GM12878 (cell line): ENCODE results near the gene CLEC1A. TPM values are rescaled to one million over a fixed set of nuclear protein-coding genes. Genes with fewer than 3 reads are reported as not detected.
A peak's percentile ranks its signal among the peaks of the same experiment; 100 is the strongest.

ENCODE experiments used
- BMI1 ChIP-seq: fragments of 450-650 bp; IDR thresholded peaks from 2 replicates; pipeline ENCODE4 v1.6.1; 2016; ENCODE audit warnings: mild to moderate bottlenecking, moderate library complexity, borderline replicate concordance
- CBFB ChIP-seq: IDR thresholded peaks from 2 replicates; pipeline ENCODE4 v1.6.1; 2016; ENCODE audit warnings: antibody characterized with exemption, low read depth
- CHD2 ChIP-seq: IDR thresholded peaks from 2 replicates; pipeline ENCODE4 v1.6.1; 2011; ENCODE audit warnings: low read depth, low read length, improper control_type of control experiment, borderline replicate concordance
- CTCF ChIP-seq, 3 experiments: IDR thresholded peaks in 2 of 3; conservative IDR thresholded peaks in 1 of 3; 2 replicates each; pipeline ENCODE4 v1.5.1; 2011; ENCODE audit warnings: low read depth in 3 of 3, low read length in 3 of 3, mild to moderate bottlenecking in 3 of 3, control low read depth in 2 of 3, moderate library complexity in 2 of 3, inconsistent platforms in 1 of 3, mixed read lengths in 1 of 3; ENCODE audit not compliant: control insufficient read depth in 2 of 3, insufficient read depth in 1 of 3; ENCODE audit errors: extremely low read depth in 1 of 3
- DPF2 ChIP-seq: fragments of 450-650 bp; IDR thresholded peaks from 2 replicates; pipeline ENCODE4 v1.6.1; 2017; ENCODE audit warnings: mild to moderate bottlenecking
- ESRRA ChIP-seq: IDR thresholded peaks from 2 replicates; pipeline ENCODE4 v1.6.1; 2012; ENCODE audit warnings: mild to moderate bottlenecking, low read length, improper control_type of control experiment
- IKZF2 ChIP-seq, 2 experiments: fragments of 450-650 bp; IDR thresholded peaks; 2 replicates each; pipeline ENCODE4 v1.6.1; 2017; ENCODE audit warnings: mild to moderate bottlenecking in 2 of 2, moderate library complexity in 2 of 2
- MYB ChIP-seq: fragments of 150-350 bp; IDR thresholded peaks from 2 replicates; pipeline ENCODE4 v1.6.1; 2014; ENCODE audit warnings: mild to moderate bottlenecking, low read depth, low read length, borderline replicate concordance
- NRF1 ChIP-seq: conservative IDR thresholded peaks from 2 replicates; pipeline ENCODE4 v1.6.1; 2011; ENCODE audit warnings: mild to moderate bottlenecking, low read depth, low read length, improper control_type of control experiment
- PBX3 ChIP-seq: IDR thresholded peaks from 2 replicates; pipeline ENCODE4 v1.6.1; 2011; ENCODE audit warnings: mild to moderate bottlenecking, low read depth, low read length, moderate library complexity; ENCODE audit not compliant: insufficient replicate concordance
- POLR2A ChIP-seq: IDR thresholded peaks from 2 replicates; pipeline ENCODE4 v1.6.1; 2011; ENCODE audit warnings: low read depth, mild to moderate bottlenecking, low read length
- POLR2AphosphoS5 ChIP-seq: IDR thresholded peaks from 2 replicates; pipeline ENCODE4 v1.6.1; 2011; ENCODE audit warnings: mild to moderate bottlenecking, low read length, inconsistent platforms
- POU2F2 ChIP-seq: IDR thresholded peaks from 3 replicates; pipeline ENCODE4 v1.6.1; 2011; ENCODE audit warnings: low read depth, mild to moderate bottlenecking, low read length, borderline replicate concordance
- SMAD1 ChIP-seq: fragments of 450-650 bp; IDR thresholded peaks from 2 replicates; pipeline ENCODE4 v1.6.1; 2018; ENCODE audit warnings: mild to moderate bottlenecking, low read depth; ENCODE audit not compliant: partially characterized antibody
- STAT1 ChIP-seq: fragments of 450-650 bp; conservative IDR thresholded peaks from 2 replicates; pipeline ENCODE4 v1.6.1; 2014; ENCODE audit warnings: antibody characterized with exemption, mild to moderate bottlenecking
- TAF1 ChIP-seq: IDR thresholded peaks from 2 replicates; pipeline ENCODE4 v1.6.1; 2011; ENCODE audit warnings: mild to moderate bottlenecking, low read depth, low read length, borderline replicate concordance
- YBX1 ChIP-seq: fragments of 450-650 bp; IDR thresholded peaks from 2 replicates; pipeline ENCODE4 v1.6.1; 2016; ENCODE audit warnings: antibody characterized with exemption
- ZBED1 ChIP-seq: IDR thresholded peaks from 2 replicates; pipeline ENCODE4 v1.6.1; 2016; ENCODE audit warnings: borderline replicate concordance
- ZNF217 ChIP-seq: fragments of 450-650 bp; IDR thresholded peaks from 2 replicates; pipeline ENCODE4 v1.6.1; 2017; ENCODE audit warnings: antibody characterized with exemption, mild to moderate bottlenecking
- ZNF274 ChIP-seq: IDR thresholded peaks from one replicate; pipeline ENCODE4 v1.8.0; 2011; ENCODE audit not compliant: insufficient read length, insufficient read depth
- polyA plus RNA-seq, 11 experiments: library from polyadenylated mRNA; depleted of rRNA in 4 of 11; unstranded in 6 of 11; stranded (reverse) in 5 of 11; fragments of >200 nt; fragmentation: Nextera tagmentation in 4 of 11; fragmentation: Illumina TruSeq in 1 of 11; extraction: Ambion mirVana in 4 of 11; extraction: Trizol in 1 of 11; gene quantifications; 1 replicate in 1 of 11; 2 replicates in 10 of 11; pipeline versions ENCODE4 v1.2.1 to v1.2.3, GENCODE V29; 2011 to 2016; ENCODE audit warnings: inconsistent platforms in 2 of 11, missing spikeins in 2 of 11, low read depth in 1 of 11
- total RNA-seq, 4 experiments: library from RNA; depleted of rRNA in 3 of 4; stranded (reverse); fragments of >200 nt in 3 of 4; fragmentation: Illumina TruSeq in 1 of 4; extraction: Trizol in 1 of 4; gene quantifications; 2 replicates each; pipeline versions ENCODE4 v1.2.1 to v1.2.3, GENCODE V29; 2013 to 2021

Gene CLEC1A
- total and polyA plus RNA-seq, 10 of the 15 experiments (the other 5 are each of a cell fraction or from before 2014, with no cell fraction given): not detected

- TF ChIP-seq CBFB (no peak; the same call in 1 of the 2 replicates), TAF1 (no peak), CTCF (IDR thresholded peaks at IDR 0.05 in 2 of 3, conservative IDR thresholded peaks at IDR 0.05 in 1 of 3; ENCODE audit: control insufficient read depth in 2 of 3, extremely low read depth in 1 of 3, insufficient read depth in 1 of 3, low read depth in 3 of 3, low read length in 3 of 3) (no peak), STAT1 (no peak), NRF1 (no peak), ESRRA (no peak), CHD2 (no peak), ZNF274 (no peak), BMI1 (peak; percentile 69), YBX1 (no peak), POLR2A (no peak), IKZF2 (IDR thresholded peaks at IDR 0.05) (peak; percentile 95), PBX3 (no peak), ZBED1 (no peak; the same call in 1 of the 2 replicates), SMAD1 (no peak), ZNF217 (peak; percentile 97), DPF2 (peak; percentile 92), POU2F2 (peak; percentile 81; the same call in 2 of the 3 replicates), MYB (no peak), POLR2AphosphoS5 (no peak)
These were observed 31.3 kb upstream of the CLEC1A start, which contains the start of gene CLEC7A (continued) for GRCh38 chr12:10130042-10130441.
